H9 (cell line): ENCODE data around the gene SNTG2. TPM values are rescaled to one million over a fixed set of nuclear protein-coding genes. Genes with fewer than 3 reads are reported as not detected.

Experiments used
- DNase-seq: peaks from one replicate; pipeline ENCODE4 v3.0.0-alpha.2; 2017
- H2AFZ ChIP-seq: one replicate; pipeline ENCODE4 v1.6.1; 2013; ENCODE audit warnings: mild to moderate bottlenecking, low read length, control low read depth, moderate library complexity
- H2AK5ac ChIP-seq: 2 replicates; pipeline ENCODE4 v1.6.1; 2013; ENCODE audit warnings: low read length, control low read depth, mixed read lengths; ENCODE audit not compliant: insufficient read length
- H2BK120ac ChIP-seq: one replicate; pipeline ENCODE4 v1.6.1; 2013; ENCODE audit warnings: low read depth, mild to moderate bottlenecking, low read length, control low read depth, inconsistent platforms; ENCODE audit not compliant: poor library complexity, severe bottlenecking
- H2BK12ac ChIP-seq: 2 replicates; pipeline ENCODE4 v1.6.1; 2013; ENCODE audit warnings: low read length, control low read depth, mixed read lengths, low read depth; ENCODE audit not compliant: insufficient read length
- H2BK15ac ChIP-seq: 2 replicates; pipeline ENCODE4 v1.6.1; 2013; ENCODE audit warnings: low read depth, low read length, control low read depth
- H2BK20ac ChIP-seq: one replicate; pipeline ENCODE4 v1.6.1; 2013; ENCODE audit warnings: low read depth, mild to moderate bottlenecking, low read length, control low read depth, inconsistent platforms; ENCODE audit not compliant: poor library complexity, severe bottlenecking
- H2BK5ac ChIP-seq: 2 replicates; pipeline ENCODE4 v1.6.1; 2013; ENCODE audit warnings: low read length, control low read depth, mixed read lengths; ENCODE audit not compliant: insufficient read length
- H3K14ac ChIP-seq: 2 replicates; pipeline ENCODE4 v1.6.1; 2013; ENCODE audit warnings: low read length, control low read depth; ENCODE audit not compliant: insufficient read depth
- H3K18ac ChIP-seq: 2 replicates; pipeline ENCODE4 v1.6.1; 2013; ENCODE audit warnings: low read depth, mild to moderate bottlenecking, mixed read lengths, low read length, control low read depth; ENCODE audit not compliant: insufficient read length
- H3K23ac ChIP-seq: 2 replicates; pipeline ENCODE4 v1.6.1; 2013; ENCODE audit warnings: low read length, control low read depth, mixed read lengths, low read depth; ENCODE audit not compliant: insufficient read length
- H3K23me2 ChIP-seq: 2 replicates; pipeline ENCODE4 v1.6.1; 2013; ENCODE audit warnings: low read depth, mild to moderate bottlenecking, mixed read lengths, low read length, control low read depth; ENCODE audit not compliant: insufficient read length, poor library complexity, severe bottlenecking
- H3K27ac ChIP-seq: 2 replicates; pipeline ENCODE4 v1.5.1; 2013; ENCODE audit warnings: low read length, control low read depth, mixed read lengths, low read depth; ENCODE audit not compliant: insufficient read length
- H3K27me3 ChIP-seq: 2 replicates; pipeline ENCODE4 v1.6.1; 2013; ENCODE audit warnings: low read length, control low read depth, inconsistent platforms; ENCODE audit not compliant: insufficient read depth
- H3K4ac ChIP-seq: 2 replicates; pipeline ENCODE4 v1.6.1; 2013; ENCODE audit warnings: low read depth, mild to moderate bottlenecking, control low read depth, inconsistent platforms, low read length, moderate library complexity
- H3K4me1 ChIP-seq: 2 replicates; pipeline ENCODE4 v1.6.1; 2013; ENCODE audit warnings: low read length, control low read depth, inconsistent platforms; ENCODE audit not compliant: insufficient read depth
- H3K4me2 ChIP-seq: 2 replicates; pipeline ENCODE4 v1.6.1; 2013; ENCODE audit warnings: low read length, control low read depth, mixed read lengths; ENCODE audit not compliant: insufficient read length, insufficient read depth
- H3K56ac ChIP-seq: 2 replicates; pipeline ENCODE4 v1.6.1; 2013; ENCODE audit warnings: low read depth, mild to moderate bottlenecking, mixed read lengths, low read length, control low read depth; ENCODE audit not compliant: insufficient read length
- H3K79me1 ChIP-seq: 2 replicates; pipeline ENCODE4 v1.6.1; 2013; ENCODE audit warnings: low read depth, mild to moderate bottlenecking, moderate library complexity, low read length, control low read depth, inconsistent platforms; ENCODE audit not compliant: insufficient read depth, poor library complexity, severe bottlenecking
- H3K79me2 ChIP-seq: 2 replicates; pipeline ENCODE4 v1.6.1; 2013; ENCODE audit warnings: low read length, control low read depth, inconsistent platforms; ENCODE audit not compliant: insufficient read depth
- H3K9ac ChIP-seq: 2 replicates; pipeline ENCODE4 v1.6.1; 2013; ENCODE audit warnings: low read length, control low read depth, mixed read lengths; ENCODE audit not compliant: insufficient read length; ENCODE audit errors: extremely low read depth
- H3K9me3 ChIP-seq: one replicate; pipeline ENCODE4 v1.6.1; 2013; ENCODE audit warnings: low read depth, low read length, inconsistent platforms; ENCODE audit not compliant: control insufficient read depth
- H3T11ph ChIP-seq: one replicate; pipeline ENCODE4 v1.6.1; 2013; ENCODE audit warnings: mild to moderate bottlenecking, low read length, control low read depth, inconsistent platforms
- H4K20me1 ChIP-seq: one replicate; pipeline ENCODE4 v1.6.1; 2013; ENCODE audit not compliant: control insufficient read depth, insufficient read length, insufficient read depth
- H4K5ac ChIP-seq: 2 replicates; pipeline ENCODE4 v1.6.1; 2013; ENCODE audit warnings: low read depth, mild to moderate bottlenecking, mixed read lengths, low read length, control low read depth; ENCODE audit not compliant: insufficient read length
- H4K8ac ChIP-seq: replicated peaks from 2 replicates; pipeline ENCODE4 v1.6.1; 2013; ENCODE audit warnings: low read length, control low read depth, mixed read lengths, low read depth; ENCODE audit not compliant: insufficient read length
- H4K91ac ChIP-seq: 2 replicates; pipeline ENCODE4 v1.6.1; 2013; ENCODE audit warnings: low read depth, mild to moderate bottlenecking, moderate library complexity, mixed read lengths, low read length, control low read depth; ENCODE audit not compliant: insufficient read length
- H3K27ac Mint-ChIP-seq, 3 experiments: 2 replicates in 2 of 3; 3 replicates in 1 of 3; pipeline ENCODE4 v1.8.0; 2020 to 2021; ENCODE audit warnings: mixed read lengths in 3 of 3, mild to moderate bottlenecking in 1 of 3, moderate library complexity in 1 of 3
- H3K27me3 Mint-ChIP-seq: 2 replicates; pipeline ENCODE4 v1.8.0; 2021; ENCODE audit warnings: low read depth, mild to moderate bottlenecking, moderate library complexity, mixed read lengths
- H3K36me3 Mint-ChIP-seq, 3 experiments: 2 replicates in 2 of 3; 3 replicates in 1 of 3; pipeline ENCODE4 v1.8.0; 2020 to 2021; ENCODE audit warnings: low read depth in 3 of 3, mixed read lengths in 3 of 3; ENCODE audit not compliant: insufficient read depth in 1 of 3
- H3K4me1 Mint-ChIP-seq, 2 experiments: 2 replicates each; pipeline ENCODE4 v1.8.0; 2020; ENCODE audit warnings: mixed read lengths in 2 of 2
- H3K4me3 Mint-ChIP-seq, 2 experiments: 2 replicates in 1 of 2; 3 replicates in 1 of 2; pipeline ENCODE4 v1.8.0; 2020 to 2021; ENCODE audit warnings: mild to moderate bottlenecking in 2 of 2, mixed read lengths in 2 of 2, moderate library complexity in 1 of 2
- H3K9me3 Mint-ChIP-seq, 2 experiments: 2 replicates in 1 of 2; 3 replicates in 1 of 2; pipeline ENCODE4 v1.8.0; 2020; ENCODE audit warnings: mild to moderate bottlenecking in 2 of 2, mixed read lengths in 2 of 2, moderate library complexity in 1 of 2
- CTCF ChIP-seq: fragments of 200-600 bp; sonication (generic); conservative IDR thresholded peaks from 3 replicates; pipeline ENCODE4 v1.8.0; 2021; ENCODE audit warnings: antibody characterized with exemption, mild to moderate bottlenecking
- WGBS: extraction: QIAGEN DNeasy Blood & Tissue Kit; methylation state at CpG from one replicate; pipeline ENCODE4 v1.1.7; 2013; ENCODE audit warnings: missing lambda C conversion rate, low lambda C conversion rate, mixed read lengths; ENCODE audit not compliant: insufficient read length; ENCODE audit errors: extremely low coverage; 5-methylcytosine and 5-hydroxymethylcytosine counted together
- total RNA-seq: library from RNA; stranded (reverse); gene quantifications from 2 replicates; pipeline ENCODE4 v1.2.1, GENCODE V29; 2021

SNTG2 gene
- total RNA-seq, 1 experiment from 2014 or later, result 13.2 TPM

GRCh38 chr2:1141079-1141478, 190.4 kb downstream of the SNTG2 start:
- no peak overlapping the region for H3K14ac ChIP-seq
- H3K79me1 ChIP-seq, result no peaks in the 10 kb centered on the region
- no peak overlapping the region for H4K8ac ChIP-seq
- no peak overlapping the region for H3K27ac ChIP-seq
- H3K9me3 ChIP-seq, result no peaks in the 10 kb centered on the region
- H3K56ac ChIP-seq, result no peak overlapping the region
- Mint-ChIP-seq H3K27me3 (no peaks in the 10 kb centered on the region), H3K4me3 (no peak overlapping the region), H3K27ac (no peak overlapping the region), H3K36me3 (peaks cover 22 to 31% (median 25%) of the 10 kb centered on the region in 3 experiments; a peak in 6 of 7 replicates), H3K4me1 (peaks cover 3 to 5% of the 10 kb centered on the region in 2 experiments; a peak in 3 of 4 replicates), H3K9me3 (no peaks in the 10 kb centered on the region)
- no peak overlapping the region for H2AK5ac ChIP-seq
- no peak overlapping the region for H4K5ac ChIP-seq
- H2BK20ac ChIP-seq, result no peak overlapping the region
- no peak overlapping the region for H4K91ac ChIP-seq
- no peak overlapping the region for H2BK5ac ChIP-seq
- no peak overlapping the region for H3K18ac ChIP-seq
- H3T11ph ChIP-seq, result no peak overlapping the region
- no peak overlapping the region for H2AFZ ChIP-seq
- no peaks in the 10 kb centered on the region for H3K27me3 ChIP-seq
- H3K79me2 ChIP-seq, result no peaks in the 10 kb centered on the region
- no peaks in the 10 kb centered on the region for H3K4me1 ChIP-seq
- TF ChIP-seq CTCF, result no peak
- H3K4me2 ChIP-seq, result no peak overlapping the region
- H3K23me2 ChIP-seq, result no peaks in the 10 kb centered on the region
- H2BK12ac ChIP-seq, result no peak overlapping the region
- no peak overlapping the region for H3K23ac ChIP-seq
- no peak for DNase-seq
- no peak overlapping the region for H2BK15ac ChIP-seq
- no CpG with 5 or more reads among the region's 7 CpGs for WGBS
- H3K4ac ChIP-seq, result no peak overlapping the region
- no peaks in the 10 kb centered on the region for H4K20me1 ChIP-seq
- no peak overlapping the region for H2BK120ac ChIP-seq
- H3K9ac ChIP-seq, result no peak overlapping the region
